Endothelial cell of umbilical vein (primary cell): ENCODE results near the gene ACAT2.

Experiments
- CTCF ChIP-seq, 2 donors: IDR thresholded peaks; 1 replicate in 1 of 2; 2 replicates in 1 of 2; pipeline ENCODE4 v1.5.1; 2011; ENCODE audit warnings: low read length in 2 of 2, mild to moderate bottlenecking in 2 of 2, moderate library complexity in 2 of 2, control low read depth in 1 of 2, inconsistent platforms in 1 of 2, low read depth in 1 of 2; ENCODE audit not compliant: insufficient read depth in 1 of 2; ENCODE audit errors: extremely low read depth in 1 of 2
- EZH2 ChIP-seq: IDR thresholded peaks from 2 replicates; pipeline ENCODE4 v1.6.1; 2012; ENCODE audit warnings: borderline replicate concordance, low read depth, mild to moderate bottlenecking, moderate library complexity, low read length, inconsistent platforms; ENCODE audit not compliant: severe bottlenecking
- MYC ChIP-seq: IDR thresholded peaks from one replicate; pipeline ENCODE4 v1.6.1; 2011; ENCODE audit warnings: mild to moderate bottlenecking, low read depth, low read length
- POLR2A ChIP-seq: IDR thresholded peaks from 2 replicates; pipeline ENCODE4 v1.6.1; 2012; ENCODE audit warnings: low read depth, mild to moderate bottlenecking, control low read depth, low read length
- POLR2AphosphoS5 ChIP-seq: IDR thresholded peaks from 2 replicates; pipeline ENCODE4 v1.6.1; 2012; ENCODE audit warnings: low read depth, mild to moderate bottlenecking, control low read depth, low read length, moderate library complexity; ENCODE audit not compliant: insufficient read depth
- TF ChIP-seq, protein P1 (sequence below): IDR thresholded peaks from 2 replicates; pipeline ENCODE4 v1.6.1; 2011; ENCODE audit not compliant: insufficient read depth, insufficient read length

GRCh38 chr6:159716247-159717096, 45.4 kb upstream of the ACAT2 start:
- no peak for TF ChIP-seq CTCF (IDR thresholded peaks at IDR 0.05; ENCODE audit: extremely low read depth in 1 of 2, insufficient read depth in 1 of 2, low read depth in 1 of 2, low read length in 2 of 2)
- no peak for TF ChIP-seq EZH2
- TF ChIP-seq POLR2A, result no peak
- TF ChIP-seq POLR2AphosphoS5, result no peak
- no peak for TF ChIP-seq MYC
- TF ChIP-seq, protein P1, sequence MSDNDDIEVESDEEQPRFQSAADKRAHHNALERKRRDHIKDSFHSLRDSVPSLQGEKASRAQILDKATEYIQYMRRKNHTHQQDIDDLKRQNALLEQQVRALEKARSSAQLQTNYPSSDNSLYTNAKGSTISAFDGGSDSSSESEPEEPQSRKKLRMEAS, result no peak
